ENCODE measurements around the gene FIP1L1. TPM values are rescaled to one million over a fixed set of nuclear protein-coding genes. Genes with fewer than 3 reads are reported as not detected.

The FIP1L1 gene
- total RNA-seq, 2 donors from 2014 or later = 83.6 to 90.5 TPM

DNA sequence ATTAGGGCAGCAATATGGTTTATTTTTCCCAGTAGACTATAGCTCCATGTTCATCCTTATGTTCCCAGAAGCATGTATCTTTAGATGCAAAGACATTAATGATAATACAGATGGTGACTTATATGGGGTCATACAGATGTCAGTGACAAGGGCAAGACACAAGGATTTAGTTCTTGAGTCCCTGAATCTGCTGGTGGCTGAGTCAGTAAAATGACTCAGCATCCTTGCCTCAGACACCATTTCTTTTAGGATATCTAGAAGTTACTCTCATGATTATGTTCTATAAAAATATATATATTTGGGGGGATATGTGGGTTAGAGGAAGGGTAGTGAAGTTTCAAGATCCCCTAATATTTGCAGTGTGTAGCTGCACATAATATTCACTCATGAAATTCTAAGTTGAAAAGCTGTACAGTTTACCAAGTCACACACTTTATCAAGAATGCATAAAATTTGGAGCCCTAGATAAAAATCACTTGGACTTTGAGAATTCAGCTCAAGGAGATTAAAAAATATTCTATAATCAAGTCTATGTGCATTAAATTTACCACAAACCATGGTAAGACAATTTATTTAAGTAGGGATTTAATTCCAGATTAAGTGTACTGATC is 111.9 kb downstream of the FIP1L1 start:
- Mint-ChIP-seq H3K36me3 (no peaks in the 10 kb centered on the region), H3K27me3 (peaks cover 17 to 26% of the 10 kb centered on the region in 2 donors), H3K27ac (no peak overlapping the region), H3K4me1 (ENCODE audit: low read depth in 2 of 2) (no peaks in the 10 kb centered on the region), H3K4me3 (no peak overlapping the region), H3K9me3 (no peaks in the 10 kb centered on the region)
- ATAC-seq (no peak), DNase-seq (ENCODE audit: low spot score) (no peak)

DNA sequence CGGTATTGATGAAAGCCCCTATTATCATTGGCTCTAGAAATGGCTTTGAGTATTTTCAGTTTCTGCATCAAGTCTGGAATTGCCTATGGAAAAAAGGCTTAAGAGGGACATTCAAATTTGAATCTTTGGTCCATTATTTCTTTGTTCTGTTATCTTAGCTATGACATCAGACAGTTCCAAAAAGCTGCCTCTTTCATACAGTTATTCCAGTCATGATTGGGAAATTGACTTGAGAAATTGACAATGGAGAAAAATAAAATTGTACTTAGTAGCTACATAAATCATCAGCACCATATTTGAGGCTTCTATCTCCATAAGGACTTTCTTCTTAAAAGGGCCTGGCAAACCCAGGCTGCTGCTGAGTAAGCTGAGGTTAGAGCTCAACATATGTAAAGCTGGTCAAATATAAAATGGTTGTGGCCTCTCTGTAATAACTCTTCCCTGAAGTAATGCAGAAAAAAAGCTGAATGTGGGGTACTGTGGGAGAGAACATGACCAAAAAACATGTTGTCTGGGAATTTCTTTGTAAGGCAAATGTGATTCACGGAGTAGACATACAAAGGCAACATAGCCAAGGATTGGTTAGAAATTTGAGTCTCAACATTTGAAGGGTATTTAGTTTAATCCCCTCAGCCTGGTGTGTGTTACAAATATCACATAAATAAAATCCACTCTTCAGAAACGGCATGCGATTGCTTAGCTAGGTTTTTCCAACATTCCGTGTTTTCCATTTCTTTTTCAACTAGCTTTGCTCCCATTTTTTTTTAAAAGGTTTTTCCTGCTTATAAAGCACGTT is 112.9 kb downstream of the FIP1L1 start:
- Mint-ChIP-seq H3K36me3 (no peaks in the 10 kb centered on the region), H3K4me3 (no peak overlapping the region), H3K27ac (no peak overlapping the region), H3K27me3 (peaks cover 15 to 19% of the 10 kb centered on the region in 2 donors), H3K9me3 (no peaks in the 10 kb centered on the region), H3K4me1 (ENCODE audit: low read depth in 2 of 2) (no peaks in the 10 kb centered on the region)
- no peak for DNase-seq (ENCODE audit: low spot score)
- ATAC-seq = no peak

DNA sequence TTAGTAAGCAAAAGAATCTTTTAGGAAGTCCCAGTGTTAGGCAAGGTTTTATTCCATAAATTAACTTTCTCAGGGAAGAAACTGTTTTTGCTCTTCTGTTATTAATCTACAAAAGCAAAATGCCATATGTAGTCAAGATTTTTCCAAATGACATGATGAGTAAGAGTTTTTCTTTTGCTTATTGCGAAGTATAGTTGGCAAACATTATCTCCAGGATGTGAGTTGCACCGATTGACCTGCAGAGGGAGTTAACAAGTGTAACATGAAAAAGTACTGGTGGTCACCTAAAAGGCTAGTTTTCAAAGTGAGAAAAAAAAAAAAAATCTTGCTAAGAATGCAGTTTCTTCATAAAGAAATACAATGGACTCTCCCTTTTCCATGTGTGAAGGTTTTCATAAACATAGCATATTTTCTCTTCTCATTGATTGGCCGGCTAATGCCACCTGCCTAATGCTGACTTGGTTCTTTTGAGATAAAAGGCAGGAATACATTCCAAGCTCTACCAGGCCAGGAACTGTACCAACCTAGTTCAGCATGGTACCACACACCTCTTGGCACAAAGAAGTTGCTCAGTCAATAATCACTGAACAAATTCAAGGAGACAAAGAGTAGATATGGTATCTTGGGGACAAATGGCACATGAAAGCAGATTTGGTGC is 113.7 kb downstream of the FIP1L1 start:
- no peak for ATAC-seq
- Mint-ChIP-seq H3K4me1 (ENCODE audit: low read depth in 2 of 2) (no peaks in the 10 kb centered on the region), H3K36me3 (no peaks in the 10 kb centered on the region), H3K4me3 (no peak overlapping the region), H3K27me3 (peaks cover 10 to 19% of the 10 kb centered on the region in 2 donors), H3K9me3 (no peaks in the 10 kb centered on the region), H3K27ac (no peak overlapping the region)
- no peak for DNase-seq (ENCODE audit: low spot score)

DNA sequence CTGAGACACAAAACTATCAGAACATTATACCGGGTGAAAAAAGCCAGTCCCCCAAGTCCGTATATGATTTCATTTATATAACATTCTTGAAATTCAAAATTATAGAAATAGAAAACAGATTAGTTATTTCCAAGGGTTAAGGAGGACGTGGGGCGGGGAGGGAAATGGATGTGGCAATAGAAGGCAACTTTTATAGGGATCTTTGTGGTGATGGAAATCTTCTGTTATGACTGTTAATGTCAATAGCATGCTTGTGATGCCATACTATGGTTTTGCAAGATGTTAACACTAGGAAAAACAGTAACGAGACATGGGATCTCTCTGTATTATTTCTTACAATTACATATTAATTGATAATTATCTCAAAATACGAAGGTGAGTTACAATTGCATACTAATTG is 117.4 kb downstream of the FIP1L1 start:
- no peak for ATAC-seq
- no peak overlapping the region for H3K4me3 Mint-ChIP-seq
- no peaks in the 10 kb centered on the region for H3K4me1 Mint-ChIP-seq (ENCODE audit: low read depth in 2 of 2)
- no peaks in the 10 kb centered on the region for H3K36me3 Mint-ChIP-seq
- DNase-seq (ENCODE audit: low spot score) = no peak
- H3K27me3 Mint-ChIP-seq = peaks cover 0 to 8% of the 10 kb centered on the region in 2 donors
- no peak overlapping the region for H3K27ac Mint-ChIP-seq
- no peaks in the 10 kb centered on the region for H3K9me3 Mint-ChIP-seq

DNA sequence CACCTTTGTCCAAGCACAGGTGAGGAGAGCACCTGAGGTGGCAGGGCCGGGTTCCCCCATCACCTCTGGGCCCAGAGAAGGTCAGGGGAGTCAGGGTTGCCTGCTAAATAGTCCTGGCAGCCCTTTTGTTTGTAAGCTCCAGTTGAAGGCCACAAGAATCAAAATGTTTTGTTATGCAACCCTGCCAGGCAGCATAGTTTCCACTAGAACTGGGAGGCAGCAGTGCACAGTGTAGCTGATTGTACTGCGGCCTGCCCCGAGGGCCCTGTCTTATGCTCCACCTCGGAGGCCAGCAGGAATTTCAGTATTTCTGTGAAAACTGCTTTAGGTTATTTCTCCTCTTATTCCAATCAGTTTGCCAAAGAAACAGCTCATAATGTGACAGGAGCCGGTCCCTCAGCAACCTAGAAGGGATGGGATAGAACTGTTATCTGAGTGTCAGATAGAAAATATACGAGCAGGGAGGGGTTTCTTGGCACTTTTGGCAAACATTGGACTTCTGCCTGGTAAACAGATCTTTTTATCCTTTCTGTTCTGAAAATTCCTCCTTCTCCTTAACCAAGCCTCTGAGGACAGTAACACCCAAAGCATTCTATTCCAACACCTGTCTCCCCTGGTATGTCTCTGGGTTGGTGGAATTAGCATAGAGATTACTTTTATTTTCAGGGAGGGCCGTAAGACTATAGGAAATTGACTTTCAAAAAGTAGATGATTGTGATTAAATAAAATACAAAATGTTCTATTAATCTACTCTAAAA is 120.2 kb downstream of the FIP1L1 start:
- DNase-seq (ENCODE audit: low spot score) (no peak), ATAC-seq (no peak)
- no peaks in the 10 kb centered on the region for H3K4me1 Mint-ChIP-seq (ENCODE audit: low read depth in 2 of 2)
- no peak overlapping the region for H3K4me3 Mint-ChIP-seq
- H3K9me3 Mint-ChIP-seq = no peaks in the 10 kb centered on the region
- peaks cover 0 to under 1% of the 10 kb centered on the region in 2 donors for H3K27me3 Mint-ChIP-seq
- H3K36me3 Mint-ChIP-seq = no peaks in the 10 kb centered on the region
- H3K27ac Mint-ChIP-seq = no peak overlapping the region

DNA sequence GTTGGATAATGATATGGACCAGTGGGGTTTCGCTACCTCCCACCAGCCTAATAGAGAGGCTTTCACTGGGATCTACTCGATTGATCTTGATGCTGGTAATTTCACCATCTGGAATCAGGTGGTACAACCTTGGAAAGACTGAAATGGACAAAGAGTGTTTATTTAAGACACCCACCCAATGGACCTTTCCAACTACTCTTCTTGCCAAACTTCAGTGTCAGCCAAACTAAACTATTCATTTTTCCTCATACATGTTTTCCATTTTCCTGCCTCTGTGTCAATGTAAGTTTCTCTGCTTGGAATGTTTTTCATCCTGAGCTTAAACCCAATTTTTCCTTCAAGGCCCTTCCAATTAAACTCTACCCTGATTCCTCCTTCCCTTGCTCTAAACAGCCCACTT is 121.3 kb downstream of the FIP1L1 start:
- no peaks in the 10 kb centered on the region for H3K4me1 Mint-ChIP-seq (ENCODE audit: low read depth in 2 of 2)
- H3K4me3 Mint-ChIP-seq = no peak overlapping the region
- DNase-seq (ENCODE audit: low spot score) (no peak), ATAC-seq (no peak)
- H3K27ac Mint-ChIP-seq = no peak overlapping the region
- H3K36me3 Mint-ChIP-seq = no peaks in the 10 kb centered on the region
- no peaks in the 10 kb centered on the region for H3K9me3 Mint-ChIP-seq
- peaks cover 0 to 3% of the 10 kb centered on the region in 2 donors for H3K27me3 Mint-ChIP-seq

DNA sequence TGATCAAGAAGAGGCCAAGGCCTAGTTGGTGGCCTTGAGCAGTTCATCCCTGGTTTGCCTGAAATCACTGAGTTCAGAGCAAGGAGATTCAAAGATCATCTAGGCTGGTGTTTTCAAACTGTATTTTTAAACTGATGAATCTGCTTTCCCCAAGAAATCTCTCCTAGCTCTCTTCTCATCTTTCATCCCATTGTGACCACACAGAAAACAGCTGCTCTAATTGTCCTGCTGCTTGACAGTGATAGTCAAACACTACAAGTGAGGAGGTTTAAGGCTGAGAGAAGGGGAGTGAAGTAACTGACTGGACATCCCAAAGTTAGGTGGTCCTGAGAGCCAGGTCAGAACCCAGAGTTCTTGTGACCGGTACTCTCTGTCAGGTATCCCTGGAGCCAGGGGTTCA is 122.3 kb downstream of the FIP1L1 start:
- no peaks in the 10 kb centered on the region for H3K4me1 Mint-ChIP-seq (ENCODE audit: low read depth in 2 of 2)
- DNase-seq (ENCODE audit: low spot score) (no peak), ATAC-seq (peak in 1 of 2 donors; percentile 46)
- no peaks in the 10 kb centered on the region for H3K36me3 Mint-ChIP-seq
- H3K27ac Mint-ChIP-seq = no peak overlapping the region
- no peak overlapping the region for H3K4me3 Mint-ChIP-seq
- H3K9me3 Mint-ChIP-seq = no peaks in the 10 kb centered on the region
- H3K27me3 Mint-ChIP-seq = peaks cover 0 to 3% of the 10 kb centered on the region in 2 donors

DNA sequence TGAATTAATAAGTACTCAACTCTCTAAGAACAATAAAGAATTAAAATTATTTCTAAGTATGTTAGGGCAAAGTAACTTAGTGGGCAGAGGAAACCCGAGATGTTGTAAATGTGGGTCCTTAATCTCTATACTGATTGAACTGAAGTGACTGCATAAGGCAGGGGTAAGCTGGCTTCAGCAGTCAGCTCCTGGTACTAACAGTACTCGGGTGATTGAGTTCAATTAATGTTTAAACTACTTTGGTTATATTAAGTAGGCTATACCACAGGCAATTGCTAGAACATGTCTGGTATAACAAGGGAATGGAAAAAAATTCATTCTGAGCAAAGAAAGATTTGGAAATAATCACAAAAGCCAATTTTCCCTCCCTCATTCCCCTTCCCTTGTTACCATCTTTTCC is 123.1 kb downstream of the FIP1L1 start:
- peaks cover 3% of the 10 kb centered on the region in 2 donors for H3K27me3 Mint-ChIP-seq
- H3K4me1 Mint-ChIP-seq (ENCODE audit: low read depth in 2 of 2) = no peaks in the 10 kb centered on the region
- ATAC-seq (no peak), DNase-seq (ENCODE audit: low spot score) (no peak)
- H3K4me3 Mint-ChIP-seq = no peak overlapping the region
- no peak overlapping the region for H3K27ac Mint-ChIP-seq
- H3K36me3 Mint-ChIP-seq = no peaks in the 10 kb centered on the region
- H3K9me3 Mint-ChIP-seq = no peaks in the 10 kb centered on the region

DNA sequence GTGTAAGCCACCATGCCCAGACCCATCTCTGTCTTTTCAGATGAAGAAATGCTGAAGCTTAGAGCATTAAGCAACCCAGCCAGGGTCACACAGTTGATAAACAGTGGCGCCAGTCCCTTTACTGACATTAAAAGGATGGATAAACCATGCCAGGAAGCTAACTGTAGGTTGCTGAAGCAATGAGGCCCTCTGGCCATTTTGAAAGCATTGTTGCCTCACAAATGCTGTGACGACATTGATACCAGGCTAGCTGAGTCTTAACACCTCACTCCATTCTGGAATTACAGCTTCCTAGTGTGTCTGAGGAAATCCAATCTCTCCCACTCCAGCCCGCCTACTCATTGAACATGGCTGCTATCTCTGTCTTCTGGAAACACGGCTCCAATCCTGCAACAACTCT is 124.1 kb downstream of the FIP1L1 start:
- H3K27me3 Mint-ChIP-seq = peaks cover 3 to 9% of the 10 kb centered on the region in 2 donors
- no peak overlapping the region for H3K27ac Mint-ChIP-seq
- H3K4me3 Mint-ChIP-seq = no peak overlapping the region
- ATAC-seq (no peak), DNase-seq (ENCODE audit: low spot score) (no peak)
- H3K4me1 Mint-ChIP-seq (ENCODE audit: low read depth in 2 of 2) = no peaks in the 10 kb centered on the region
- no peaks in the 10 kb centered on the region for H3K36me3 Mint-ChIP-seq
- H3K9me3 Mint-ChIP-seq = no peaks in the 10 kb centered on the region

DNA sequence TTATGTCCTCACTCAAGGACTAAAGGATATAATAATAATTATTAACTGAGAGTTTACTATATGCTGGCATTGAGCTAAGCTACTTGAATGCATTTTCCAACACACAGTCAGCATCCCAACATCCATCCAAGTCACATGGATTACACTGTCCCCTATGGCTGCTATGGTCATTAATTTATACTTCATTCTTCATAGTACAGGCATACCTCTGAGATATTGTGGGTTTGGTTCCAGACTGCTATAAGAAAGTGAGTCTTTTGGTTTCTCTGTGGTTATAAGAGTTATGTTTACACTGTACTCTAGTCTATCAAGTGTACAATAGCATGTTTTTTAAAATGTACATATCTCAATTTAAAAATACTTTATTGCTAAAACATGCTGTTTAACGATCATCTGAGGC is 124.7 kb downstream of the FIP1L1 start:
- no peak overlapping the region for H3K27ac Mint-ChIP-seq
- H3K4me1 Mint-ChIP-seq (ENCODE audit: low read depth in 2 of 2) = no peaks in the 10 kb centered on the region
- ATAC-seq (no peak), DNase-seq (ENCODE audit: low spot score) (no peak)
- no peaks in the 10 kb centered on the region for H3K36me3 Mint-ChIP-seq
- H3K27me3 Mint-ChIP-seq = peaks cover 3 to 9% of the 10 kb centered on the region in 2 donors
- no peak overlapping the region for H3K4me3 Mint-ChIP-seq
- H3K9me3 Mint-ChIP-seq = no peaks in the 10 kb centered on the region

DNA sequence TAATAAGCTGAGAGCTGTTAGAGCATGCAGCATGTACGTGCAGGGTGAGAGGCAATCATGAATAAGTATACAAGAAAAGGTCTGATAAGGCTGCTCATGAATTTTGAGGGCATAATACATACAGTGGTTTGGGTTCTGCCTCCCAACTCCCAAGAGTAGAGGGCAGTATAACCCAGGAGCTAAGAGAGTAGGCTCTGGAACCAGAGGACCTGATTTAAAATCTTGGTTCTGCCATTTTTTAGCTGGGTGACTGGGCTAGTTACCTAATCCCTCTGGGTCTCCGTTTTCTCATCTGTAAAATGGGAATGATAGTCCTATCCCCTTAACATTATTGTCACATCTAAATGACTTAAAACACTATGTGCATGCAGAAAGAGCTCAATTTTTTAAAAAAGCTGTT is 128.5 kb downstream of the FIP1L1 start:
- ATAC-seq (no peak), DNase-seq (ENCODE audit: low spot score) (no peak)
- Mint-ChIP-seq H3K9me3 (no peaks in the 10 kb centered on the region), H3K27me3 (peaks cover 6 to 9% of the 10 kb centered on the region in 2 donors), H3K4me3 (no peak overlapping the region), H3K4me1 (ENCODE audit: low read depth in 2 of 2) (no peaks in the 10 kb centered on the region), H3K36me3 (no peaks in the 10 kb centered on the region), H3K27ac (no peak overlapping the region)

DNA sequence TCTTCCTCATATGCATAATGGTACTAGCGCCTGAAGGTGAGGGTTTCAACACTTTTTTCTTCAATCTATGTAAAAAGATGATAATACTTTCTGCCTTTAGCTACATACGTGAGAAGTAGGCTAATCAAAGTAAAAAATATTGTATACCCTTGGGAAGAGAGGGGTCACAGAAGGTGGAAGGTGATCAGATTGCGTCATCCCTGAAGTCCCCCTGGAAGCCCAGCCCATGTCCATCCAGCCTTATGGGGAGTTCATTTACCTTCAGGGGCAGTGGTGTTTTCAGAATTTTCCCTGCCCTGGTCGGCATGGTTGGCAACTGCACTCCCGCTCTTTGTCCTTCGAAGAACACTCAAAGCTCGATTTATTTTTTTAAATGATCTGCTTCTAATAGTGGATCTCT is 129.6 kb downstream of the FIP1L1 start:
- no peak for ATAC-seq
- Mint-ChIP-seq H3K27me3 (peaks cover 7 to 9% of the 10 kb centered on the region in 2 donors), H3K4me3 (no peak overlapping the region), H3K27ac (no peak overlapping the region), H3K9me3 (no peaks in the 10 kb centered on the region), H3K4me1 (ENCODE audit: low read depth in 2 of 2) (no peaks in the 10 kb centered on the region), H3K36me3 (no peaks in the 10 kb centered on the region)
- no peak for DNase-seq (ENCODE audit: low spot score)

DNA sequence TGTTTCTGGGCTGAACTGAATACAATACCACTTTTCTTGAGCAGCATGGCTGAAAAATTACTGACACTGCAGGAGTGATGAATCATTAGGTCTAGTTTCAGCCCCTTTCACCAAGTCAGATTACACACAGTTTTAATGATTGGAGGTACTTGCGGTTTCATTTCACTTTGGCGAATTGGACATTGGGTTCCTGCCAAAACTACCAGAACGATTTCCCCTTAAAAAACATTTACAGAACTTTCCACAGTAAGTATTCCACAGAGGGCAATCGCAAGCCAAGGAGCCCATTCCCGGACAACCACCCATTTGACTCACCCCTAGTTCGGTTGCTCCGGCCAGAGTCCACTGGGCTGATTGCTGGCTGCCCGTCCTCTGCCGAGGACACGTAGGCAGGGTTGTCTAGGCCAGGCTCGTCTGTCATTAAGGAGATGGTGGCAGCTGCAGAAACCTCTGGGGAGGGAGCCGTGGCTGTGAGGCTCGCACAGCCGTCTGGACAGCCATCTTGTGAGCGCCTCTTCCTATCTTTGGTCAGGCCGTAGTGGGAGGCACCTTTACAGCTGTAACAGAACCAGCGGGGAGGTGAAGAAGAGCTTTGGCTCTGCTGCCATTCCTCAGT is 130.3 kb downstream of the FIP1L1 start:
- H3K4me3 Mint-ChIP-seq = no peak overlapping the region
- no peaks in the 10 kb centered on the region for H3K9me3 Mint-ChIP-seq
- DNase-seq (ENCODE audit: low spot score) (no peak), ATAC-seq (no peak)
- H3K27ac Mint-ChIP-seq = no peak overlapping the region
- peaks cover 7 to 9% of the 10 kb centered on the region in 2 donors for H3K27me3 Mint-ChIP-seq
- no peaks in the 10 kb centered on the region for H3K4me1 Mint-ChIP-seq (ENCODE audit: low read depth in 2 of 2)
- no peaks in the 10 kb centered on the region for H3K36me3 Mint-ChIP-seq

Data from natural killer cell treated with Interleukin-12 subunit alpha and Interleukin-12 subunit beta and Interleukin-15 and Interleukin-18, amount 100 ng/mL, for 72 hours (primary cell).